ENCODE data around the gene RAB5B.

The RAB5B gene

DNA sequence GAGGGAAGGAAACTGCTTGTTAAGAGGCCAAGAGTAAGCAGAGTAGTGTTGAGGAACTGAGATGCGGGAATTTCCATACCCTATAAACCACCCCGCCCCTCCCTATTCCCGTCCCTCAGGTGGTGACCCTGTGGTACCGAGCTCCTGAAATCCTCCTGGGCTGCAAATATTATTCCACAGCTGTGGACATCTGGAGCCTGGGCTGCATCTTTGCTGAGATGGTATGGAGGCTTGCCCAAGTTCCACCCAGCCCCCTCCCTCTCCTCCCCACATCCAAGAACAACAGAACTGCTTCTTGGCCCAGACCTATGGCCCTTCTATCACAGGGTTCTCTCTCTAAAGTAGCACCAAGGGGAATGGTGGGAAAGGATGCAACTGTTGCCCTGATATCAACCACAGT lies 4.5 kb upstream of the RAB5B start:
- TF ChIP-seq, protein P1, sequence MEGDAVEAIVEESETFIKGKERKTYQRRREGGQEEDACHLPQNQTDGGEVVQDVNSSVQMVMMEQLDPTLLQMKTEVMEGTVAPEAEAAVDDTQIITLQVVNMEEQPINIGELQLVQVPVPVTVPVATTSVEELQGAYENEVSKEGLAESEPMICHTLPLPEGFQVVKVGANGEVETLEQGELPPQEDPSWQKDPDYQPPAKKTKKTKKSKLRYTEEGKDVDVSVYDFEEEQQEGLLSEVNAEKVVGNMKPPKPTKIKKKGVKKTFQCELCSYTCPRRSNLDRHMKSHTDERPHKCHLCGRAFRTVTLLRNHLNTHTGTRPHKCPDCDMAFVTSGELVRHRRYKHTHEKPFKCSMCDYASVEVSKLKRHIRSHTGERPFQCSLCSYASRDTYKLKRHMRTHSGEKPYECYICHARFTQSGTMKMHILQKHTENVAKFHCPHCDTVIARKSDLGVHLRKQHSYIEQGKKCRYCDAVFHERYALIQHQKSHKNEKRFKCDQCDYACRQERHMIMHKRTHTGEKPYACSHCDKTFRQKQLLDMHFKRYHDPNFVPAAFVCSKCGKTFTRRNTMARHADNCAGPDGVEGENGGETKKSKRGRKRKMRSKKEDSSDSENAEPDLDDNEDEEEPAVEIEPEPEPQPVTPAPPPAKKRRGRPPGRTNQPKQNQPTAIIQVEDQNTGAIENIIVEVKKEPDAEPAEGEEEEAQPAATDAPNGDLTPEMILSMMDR (IDR thresholded peaks at IDR 0.05) = no peak

- TF ChIP-seq, protein P1 (IDR thresholded peaks at IDR 0.05) = no peak
Observed at GRCh38 chr12:55970775-55971174, 3.1 kb upstream of the RAB5B start.

DNA sequence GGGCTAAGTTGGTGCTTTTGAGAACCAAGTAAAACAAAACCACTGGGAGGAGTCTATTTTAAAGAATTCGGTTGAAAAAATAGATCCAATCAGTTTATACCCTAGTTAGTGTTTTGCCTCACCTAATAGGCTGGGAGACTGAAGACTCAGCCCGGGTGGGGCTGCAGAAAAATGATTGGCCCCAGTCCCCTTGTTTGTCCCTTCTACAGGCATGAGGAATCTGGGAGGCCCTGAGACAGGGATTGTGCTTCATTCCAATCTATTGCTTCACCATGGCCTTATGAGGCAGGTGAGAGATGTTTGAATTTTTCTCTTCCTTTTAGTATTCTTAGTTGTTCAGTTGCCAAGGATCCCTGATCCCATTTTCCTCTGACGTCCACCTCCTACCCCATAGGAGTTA lies 1.8 kb upstream of the RAB5B start:
- TF ChIP-seq, protein P1 (IDR thresholded peaks at IDR 0.05) = no peak

GRCh38 chr12:55972456-55972855 lies 1.4 kb upstream of the RAB5B start:
- TF ChIP-seq, protein P1 (IDR thresholded peaks at IDR 0.05) = no peak

- TF ChIP-seq, protein P1 (IDR thresholded peaks at IDR 0.05) = no peak
Observed at GRCh38 chr12:55972911-55973598, 823 bp upstream of the RAB5B start.

- TF ChIP-seq, protein P1 (IDR thresholded peaks at IDR 0.05) = no peak
Observed at GRCh38 chr12:55974308-55974730, 441 bp downstream of the RAB5B start.

DNA sequence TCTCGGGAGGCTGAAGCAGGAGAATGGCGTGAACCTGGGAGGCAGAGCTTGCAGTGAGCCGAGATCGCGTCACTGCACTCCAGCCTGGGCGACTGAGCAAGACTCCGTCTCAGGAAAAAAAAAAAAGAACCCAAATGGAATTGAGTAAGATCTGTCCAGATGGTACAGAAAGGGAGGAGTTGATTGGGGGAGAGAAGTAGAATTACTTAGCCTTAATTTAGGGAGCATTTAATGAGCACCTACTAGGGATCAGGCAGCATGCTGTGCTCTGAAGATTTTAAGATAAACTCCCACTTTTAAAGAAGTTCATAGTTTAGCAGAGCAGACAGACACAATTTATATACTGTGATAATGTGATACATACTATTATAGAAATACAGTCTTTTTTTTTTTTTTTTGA lies 4.5 kb downstream of the RAB5B start:
- TF ChIP-seq, protein P1 (IDR thresholded peaks at IDR 0.05) = no peak

DNA sequence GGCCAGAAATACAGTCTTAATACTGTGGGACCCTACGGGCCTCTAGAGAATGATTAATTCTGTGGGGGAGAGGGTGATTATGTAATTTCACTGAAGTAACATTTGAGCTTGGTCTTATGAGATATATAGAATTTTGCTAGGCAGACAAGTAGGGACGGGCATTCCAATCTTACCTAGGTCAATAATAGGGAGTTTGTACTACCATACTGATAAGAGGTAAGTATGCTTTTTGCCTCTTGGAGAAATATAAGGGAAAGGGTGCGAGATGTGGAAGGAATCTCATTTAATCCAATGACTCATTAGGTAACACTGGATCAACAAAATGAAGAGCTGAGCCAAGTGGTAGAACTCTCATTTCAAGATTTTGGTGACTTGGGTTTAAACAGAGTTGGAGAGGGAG lies 5.2 kb downstream of the RAB5B start:
- TF ChIP-seq, protein P1 (IDR thresholded peaks at IDR 0.05) = no peak
